Ishikawa (cell line): Measurements from ENCODE around the gene TNS3.

Source experiments
- CEBPB ChIP-seq: IDR thresholded peaks from 2 replicates; pipeline ENCODE4 v1.6.1; 2012
- CREB1 ChIP-seq: IDR thresholded peaks from 2 replicates; pipeline ENCODE4 v1.6.1; 2012; ENCODE audit warnings: low read depth
- EP300 ChIP-seq: IDR thresholded peaks from 2 replicates; pipeline ENCODE4 v1.6.1; 2012; ENCODE audit warnings: borderline replicate concordance
- FOXM1 ChIP-seq: IDR thresholded peaks from 2 replicates; pipeline ENCODE4 v1.6.1; 2012; ENCODE audit warnings: low read depth, borderline replicate concordance
- NFIC ChIP-seq: IDR thresholded peaks from 2 replicates; pipeline ENCODE4 v1.6.1; 2012
- RAD21 ChIP-seq: IDR thresholded peaks from 2 replicates; pipeline ENCODE4 v1.6.1; 2012; ENCODE audit warnings: low read depth
- REST ChIP-seq: IDR thresholded peaks from 2 replicates; pipeline ENCODE4 v1.6.1; 2012; ENCODE audit warnings: low read depth, mild to moderate bottlenecking
- TAF1 ChIP-seq: IDR thresholded peaks from 2 replicates; pipeline ENCODE4 v1.6.1; 2012; ENCODE audit warnings: low read depth, mild to moderate bottlenecking
- TCF12 ChIP-seq: IDR thresholded peaks from 2 replicates; pipeline ENCODE4 v1.6.1; 2012; ENCODE audit warnings: low read depth
- TEAD4 ChIP-seq: IDR thresholded peaks from 2 replicates; pipeline ENCODE4 v1.6.1; 2012
- YY1 ChIP-seq: IDR thresholded peaks from 2 replicates; pipeline ENCODE4 v1.6.1; 2012; ENCODE audit warnings: low read depth
- ZBTB7A ChIP-seq: IDR thresholded peaks from 2 replicates; pipeline ENCODE4 v1.6.1; 2012; ENCODE audit warnings: low read depth
- TF ChIP-seq, protein P1 (sequence below): IDR thresholded peaks from 2 replicates; pipeline ENCODE4 v1.6.1; 2012

- TF ChIP-seq FOXM1 (no peak), TCF12 (no peak), NFIC (no peak), YY1 (no peak), TEAD4 (no peak), RAD21 (no peak), CREB1 (no peak), REST (no peak), CEBPB (no peak), EP300 (no peak), ZBTB7A (no peak), TAF1 (no peak)
- TF ChIP-seq, protein P1, sequence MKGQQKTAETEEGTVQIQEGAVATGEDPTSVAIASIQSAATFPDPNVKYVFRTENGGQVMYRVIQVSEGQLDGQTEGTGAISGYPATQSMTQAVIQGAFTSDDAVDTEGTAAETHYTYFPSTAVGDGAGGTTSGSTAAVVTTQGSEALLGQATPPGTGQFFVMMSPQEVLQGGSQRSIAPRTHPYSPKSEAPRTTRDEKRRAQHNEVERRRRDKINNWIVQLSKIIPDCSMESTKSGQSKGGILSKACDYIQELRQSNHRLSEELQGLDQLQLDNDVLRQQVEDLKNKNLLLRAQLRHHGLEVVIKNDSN, result no peak
Observed at GRCh38 chr7:47231032-47231431, 350.9 kb downstream of the TNS3 start.
